KG1 (cell line): Measurements from ENCODE around the gene ZNF212.

ENCODE experiments used
- DNase-seq: peaks from one replicate; lab custom pipeline; 2025; lab: John Stamatoyannopoulos, UW

The ZNF212 gene

GRCh38 chr7:149285603-149286002 is 46.2 kb downstream of the ZNF212 start:
- no peak for DNase-seq

DNA sequence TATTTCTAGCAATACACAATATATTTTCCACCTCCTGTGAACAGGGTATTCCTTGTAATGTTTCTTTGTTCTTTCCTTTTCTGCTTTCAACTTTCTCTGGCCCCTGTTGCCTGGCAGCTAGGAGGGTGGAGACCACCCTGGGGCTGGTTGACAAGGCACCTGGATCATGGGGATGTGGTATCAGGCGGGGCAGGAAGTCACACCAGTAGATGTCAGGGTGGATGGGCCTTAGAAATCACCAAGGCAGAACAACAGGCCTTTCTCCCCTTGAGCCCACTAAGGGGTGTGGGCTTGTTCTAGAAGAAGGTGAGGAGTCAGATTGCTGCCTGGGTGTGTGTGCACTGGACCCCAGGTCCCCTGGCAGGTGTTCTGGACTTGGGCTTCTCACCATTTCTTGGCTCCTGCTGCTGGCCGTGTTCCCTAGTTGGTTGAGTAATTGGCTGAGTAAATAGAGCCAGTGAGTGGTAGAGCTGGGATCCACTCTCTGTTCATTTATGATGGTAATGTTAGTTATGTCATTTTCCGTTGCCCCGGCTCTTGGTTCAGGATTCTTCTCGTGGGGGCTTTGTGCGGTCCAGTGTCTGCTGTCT is 47.5 kb downstream of the ZNF212 start:
- DNase-seq = no peak

- no peak for DNase-seq
Measured at GRCh38 chr7:149287622-149288021, 48.2 kb downstream of the ZNF212 start.

DNA sequence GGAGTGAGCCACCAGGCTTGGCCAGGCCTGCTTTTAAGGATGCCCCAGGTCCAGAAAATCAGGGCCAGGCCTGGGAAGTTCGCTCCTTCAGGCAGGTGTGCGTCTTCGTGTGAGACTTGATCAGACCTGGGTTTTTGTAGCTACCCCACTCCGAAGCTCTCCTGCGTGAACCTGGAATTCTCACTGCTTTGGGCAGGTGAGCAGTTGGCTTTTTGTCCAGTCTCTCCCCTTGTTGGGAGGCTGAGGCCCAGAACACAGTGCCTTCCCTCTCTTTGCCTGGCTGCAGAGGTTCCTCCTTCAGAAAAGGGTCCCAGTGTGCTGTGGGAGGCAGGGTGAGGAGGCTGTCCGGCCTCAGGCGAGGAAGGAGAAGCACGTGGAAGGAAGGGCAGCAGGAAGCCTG is 49.8 kb downstream of the ZNF212 start:
- no peak for DNase-seq

GRCh38 chr7:149289856-149290255 is 50.4 kb downstream of the ZNF212 start:
- no peak for DNase-seq

GRCh38 chr7:149291036-149291780 is 51.8 kb downstream of the ZNF212 start:
- no peak for DNase-seq

DNA sequence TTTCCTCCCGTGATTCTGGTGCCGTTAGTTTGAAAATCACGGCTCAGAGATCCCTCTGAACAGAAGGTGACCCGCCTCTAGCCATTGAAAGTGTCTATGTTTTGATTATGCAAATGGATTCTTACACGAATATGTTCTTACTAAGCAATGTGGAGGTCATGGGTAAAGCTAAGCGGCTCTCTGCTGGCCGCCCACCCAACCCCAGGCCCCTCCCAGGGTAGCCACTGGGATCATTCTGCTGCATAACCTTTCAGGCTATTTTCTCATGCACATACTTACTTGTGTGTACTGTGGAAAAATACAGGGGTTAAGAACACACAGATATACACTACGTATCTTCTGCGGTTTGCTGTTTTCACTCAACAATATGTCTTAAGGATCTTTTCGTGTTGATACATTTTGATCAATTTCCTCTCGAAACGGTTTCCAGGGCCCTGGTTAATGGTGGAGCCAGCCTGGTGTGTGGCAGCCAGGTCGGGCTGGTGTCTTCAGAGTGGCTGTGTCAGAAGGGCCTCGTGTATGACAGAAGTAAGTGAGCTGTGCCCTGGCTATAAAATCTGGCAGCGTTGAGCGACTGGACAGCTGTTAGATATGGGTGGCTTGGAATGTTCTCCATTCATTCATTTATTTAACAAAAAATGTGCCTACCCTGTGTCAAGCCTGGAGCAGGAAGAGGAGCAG is 52.5 kb downstream of the ZNF212 start:
- DNase-seq = no peak

DNA sequence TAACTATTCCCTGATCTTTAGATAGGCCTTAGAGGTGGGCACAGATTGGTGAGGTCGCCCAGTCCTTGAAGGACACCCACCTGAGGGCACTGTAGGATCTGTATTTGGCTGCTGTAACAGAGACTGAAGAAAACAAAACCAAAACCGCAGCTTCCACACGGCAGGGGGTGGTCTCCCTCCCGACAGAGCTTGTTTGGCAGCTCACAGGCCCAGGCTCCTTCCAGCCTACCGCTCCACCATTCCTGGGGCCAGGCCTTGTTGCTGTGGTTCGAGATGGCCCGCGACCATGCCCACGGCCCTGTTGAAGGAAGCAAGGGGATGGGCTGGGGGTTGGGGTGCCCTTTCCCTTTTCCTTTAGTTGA is 53.0 kb downstream of the ZNF212 start:
- DNase-seq = no peak

DNA sequence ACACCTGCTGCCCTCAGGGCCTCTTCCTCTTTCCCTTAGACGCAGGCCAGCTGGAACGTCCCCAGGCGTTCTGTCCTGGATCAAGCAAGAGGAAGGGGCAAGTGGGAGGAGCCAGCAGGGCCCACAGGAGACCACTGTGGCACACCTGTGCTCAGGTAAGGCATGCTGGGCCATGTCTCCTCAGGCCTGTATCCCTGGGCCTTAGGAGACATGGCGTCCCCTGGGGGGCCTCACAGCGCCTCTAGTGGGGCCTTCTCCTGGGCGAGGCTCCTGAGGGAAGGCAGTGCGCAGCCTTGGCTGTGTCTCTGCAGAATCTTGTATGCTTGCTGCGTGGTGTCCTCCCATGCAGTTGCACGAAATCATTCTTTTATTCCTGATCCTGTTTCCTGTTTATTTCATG is 53.9 kb downstream of the ZNF212 start:
- DNase-seq = no peak

- no peak for DNase-seq
Measured at GRCh38 chr7:149293946-149294633, 54.6 kb downstream of the ZNF212 start.

- DNase-seq = no peak
Measured at GRCh38 chr7:149294634-149295480, 55.4 kb downstream of the ZNF212 start.

- no peak for DNase-seq
Measured at GRCh38 chr7:149295481-149295850, 56.0 kb downstream of the ZNF212 start.

GRCh38 chr7:149296368-149296767 is 56.9 kb downstream of the ZNF212 start:
- no peak for DNase-seq

GRCh38 chr7:149297034-149297755 is 57.7 kb downstream of the ZNF212 start:
- DNase-seq = no peak

- DNase-seq = no peak
Measured at GRCh38 chr7:149300620-149301285, 61.3 kb downstream of the ZNF212 start.

DNA sequence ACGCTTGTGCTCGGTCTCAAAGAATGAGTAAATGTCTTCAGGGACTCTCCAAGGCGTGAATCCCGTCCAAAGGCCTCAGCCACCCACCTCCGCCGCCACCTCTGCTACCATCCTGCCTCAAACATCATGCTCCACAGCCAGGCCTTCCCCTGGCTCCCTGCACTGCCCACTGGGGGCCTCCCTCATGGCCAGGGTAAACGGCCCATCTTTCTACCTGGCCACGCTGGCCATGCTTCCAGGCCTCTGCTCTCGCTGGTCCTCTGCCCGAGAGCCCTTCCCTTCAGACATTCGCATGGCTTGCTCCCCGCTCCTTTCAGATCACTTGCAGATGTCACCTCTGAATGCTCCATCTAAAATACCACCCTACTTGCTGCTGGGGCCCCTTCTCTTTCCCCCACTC is 62.8 kb downstream of the ZNF212 start:
- no peak for DNase-seq

GRCh38 chr7:149302865-149303264 is 63.4 kb downstream of the ZNF212 start:
- no peak for DNase-seq

- no peak for DNase-seq
Measured at GRCh38 chr7:149304006-149304405, 64.6 kb downstream of the ZNF212 start.
